Liver (tissue), 9 donors: ENCODE results near the gene MEGF11. TPM values are rescaled to one million over a fixed set of nuclear protein-coding genes. Genes with fewer than 3 reads are reported as not detected.

Experiments
- DNase-seq: peaks from one replicate; pipeline ENCODE4 v3.0.0-alpha.2; 2017; ENCODE audit warnings: low spot score
- H3K27ac ChIP-seq, 2 donors: one replicate each; pipeline ENCODE4 v1.7.0; 2013; ENCODE audit warnings: inconsistent platforms in 2 of 2, low read length in 2 of 2, control low read depth in 1 of 2, low read depth in 1 of 2, mild to moderate bottlenecking in 1 of 2
- H3K27me3 ChIP-seq, 4 donors: one replicate each; pipeline versions ENCODE4 v1.6.1 to v1.7.0; 2013; ENCODE audit warnings: low read length in 3 of 4, inconsistent platforms in 1 of 4, mild to moderate bottlenecking in 1 of 4, moderate library complexity in 1 of 4; ENCODE audit not compliant: control insufficient read depth in 4 of 4, insufficient read depth in 4 of 4
- H3K36me3 ChIP-seq, 4 donors: one replicate each; pipeline versions ENCODE4 v1.6.1 to v1.7.0; 2013; ENCODE audit warnings: low read length in 3 of 4, mild to moderate bottlenecking in 3 of 4, low read depth in 1 of 4, moderate library complexity in 1 of 4; ENCODE audit not compliant: control insufficient read depth in 4 of 4, insufficient read depth in 3 of 4
- H3K4me1 ChIP-seq, 4 donors: one replicate each; pipeline versions ENCODE4 v1.6.1 to v1.7.0; 2013; ENCODE audit warnings: low read length in 3 of 4, mild to moderate bottlenecking in 3 of 4, moderate library complexity in 1 of 4; ENCODE audit not compliant: control insufficient read depth in 4 of 4, insufficient read depth in 4 of 4
- H3K4me3 ChIP-seq, 3 donors: one replicate each; pipeline versions ENCODE4 v1.6.1 to v1.7.0; 2013; ENCODE audit warnings: low read length in 3 of 3, control low read depth in 1 of 3, low read depth in 1 of 3, mild to moderate bottlenecking in 1 of 3
- H3K9ac ChIP-seq, 2 donors: one replicate each; pipeline ENCODE4 v1.7.0; 2013; ENCODE audit warnings: low read length in 2 of 2, mild to moderate bottlenecking in 2 of 2, moderate library complexity in 2 of 2, control low read depth in 1 of 2, low read depth in 1 of 2
- H3K9me3 ChIP-seq, 4 donors: one replicate each; pipeline versions ENCODE4 v1.6.1 to v1.7.0; 2013; ENCODE audit warnings: low read length in 3 of 4; ENCODE audit not compliant: control insufficient read depth in 4 of 4
- CTCF ChIP-seq: fragments of 150-350 bp; IDR thresholded peaks from 2 replicates; pipeline ENCODE4 v1.5.1; 2017; ENCODE audit warnings: improper control_type of control experiment, low read depth, low read length; ENCODE audit not compliant: missing input control
- EGR1 ChIP-seq, 2 donors: IDR thresholded peaks; 2 replicates each; pipeline ENCODE4 v1.6.1; 2016 to 2018; ENCODE audit warnings: antibody characterized with exemption in 2 of 2, low read depth in 2 of 2
- FOXA1 ChIP-seq: IDR thresholded peaks from 2 replicates; pipeline ENCODE4 v1.6.1; 2016; ENCODE audit warnings: antibody characterized with exemption
- FOXA2 ChIP-seq: IDR thresholded peaks from 2 replicates; pipeline ENCODE4 v1.6.1; 2016; ENCODE audit warnings: antibody characterized with exemption
- GABPA ChIP-seq, 2 donors: IDR thresholded peaks in 1 of 2; conservative IDR thresholded peaks in 1 of 2; 2 replicates each; pipeline ENCODE4 v1.6.1; 2016; ENCODE audit warnings: antibody characterized with exemption in 2 of 2, mild to moderate bottlenecking in 1 of 2, moderate library complexity in 1 of 2
- HNF4A ChIP-seq, 2 donors: conservative IDR thresholded peaks; 2 replicates each; pipeline ENCODE4 v1.6.1; 2016; ENCODE audit warnings: antibody characterized with exemption in 2 of 2, mild to moderate bottlenecking in 2 of 2
- HNF4G ChIP-seq: IDR thresholded peaks from 2 replicates; pipeline ENCODE4 v1.6.1; 2016; ENCODE audit warnings: antibody characterized with exemption
- JUND ChIP-seq, 2 donors: IDR thresholded peaks; 2 replicates each; pipeline ENCODE4 v1.6.1; 2016; ENCODE audit warnings: antibody characterized with exemption in 2 of 2
- MAX ChIP-seq: IDR thresholded peaks from 2 replicates; pipeline ENCODE4 v1.6.1; 2016; ENCODE audit warnings: antibody characterized with exemption
- NR2F2 ChIP-seq: IDR thresholded peaks from 2 replicates; pipeline ENCODE4 v1.6.1; 2016; ENCODE audit warnings: antibody characterized with exemption
- RAD21 ChIP-seq, 2 donors: IDR thresholded peaks; 2 replicates each; pipeline ENCODE4 v1.6.1; 2016; ENCODE audit warnings: antibody characterized with exemption in 2 of 2, mild to moderate bottlenecking in 2 of 2
- RXRA ChIP-seq, 2 donors: IDR thresholded peaks; 2 replicates each; pipeline ENCODE4 v1.6.1; 2017 to 2018; ENCODE audit warnings: antibody characterized with exemption in 2 of 2, mild to moderate bottlenecking in 1 of 2
- SP1 ChIP-seq: IDR thresholded peaks from 2 replicates; pipeline ENCODE4 v1.6.1; 2018; ENCODE audit warnings: antibody characterized with exemption, mild to moderate bottlenecking
- TAF1 ChIP-seq: conservative IDR thresholded peaks from 2 replicates; pipeline ENCODE4 v1.6.1; 2016; ENCODE audit warnings: antibody characterized with exemption, mild to moderate bottlenecking
- YY1 ChIP-seq: IDR thresholded peaks from 2 replicates; pipeline ENCODE4 v1.6.1; 2016; ENCODE audit warnings: antibody characterized with exemption, mild to moderate bottlenecking
- WGBS: extraction: QIAGEN DNeasy Blood & Tissue Kit; methylation state at CpG from one replicate; pipeline ENCODE4 v1.1.7; 2013; 5-methylcytosine and 5-hydroxymethylcytosine counted together
- polyA plus RNA-seq, 2 donors: library from polyadenylated mRNA; stranded (reverse) in 1 of 2; unstranded in 1 of 2; fragments of 200-250 nt in 1 of 2; fragments of >200 nt in 1 of 2; fragmentation: Nextera tagmentation in 1 of 2; extraction: Ambion mirVana in 1 of 2; gene quantifications; one replicate each; pipeline versions ENCODE4 v1.2.1 to v1.2.3, GENCODE V29; 2013 to 2015
- total RNA-seq, 2 donors: library from RNA; depleted of rRNA; stranded (reverse); fragments of >200 nt; gene quantifications; one replicate each; pipeline ENCODE4 v1.2.3, GENCODE V29; 2014
- TF ChIP-seq, protein P1 (sequence below): IDR thresholded peaks from 2 replicates; pipeline ENCODE4 v1.6.1; 2016; ENCODE audit warnings: antibody characterized with exemption, mild to moderate bottlenecking
- TF ChIP-seq, protein P2 (sequence below): IDR thresholded peaks from 2 replicates; pipeline ENCODE4 v1.6.1; 2016; ENCODE audit warnings: antibody characterized with exemption
- TF ChIP-seq, protein P3 (sequence below): IDR thresholded peaks from 2 replicates; pipeline ENCODE4 v1.6.1; 2016; ENCODE audit warnings: antibody characterized with exemption
- donor health status: healthy.
- donor health status: healthy.
- donor health status: healthy.
- donor health status: healthy.
- donor health status: healthy.

The MEGF11 gene
- total and polyA plus RNA-seq, 4 donors, result under 0.01 to 0.51 (median 0.03) TPM; not detected in 1

DNA sequence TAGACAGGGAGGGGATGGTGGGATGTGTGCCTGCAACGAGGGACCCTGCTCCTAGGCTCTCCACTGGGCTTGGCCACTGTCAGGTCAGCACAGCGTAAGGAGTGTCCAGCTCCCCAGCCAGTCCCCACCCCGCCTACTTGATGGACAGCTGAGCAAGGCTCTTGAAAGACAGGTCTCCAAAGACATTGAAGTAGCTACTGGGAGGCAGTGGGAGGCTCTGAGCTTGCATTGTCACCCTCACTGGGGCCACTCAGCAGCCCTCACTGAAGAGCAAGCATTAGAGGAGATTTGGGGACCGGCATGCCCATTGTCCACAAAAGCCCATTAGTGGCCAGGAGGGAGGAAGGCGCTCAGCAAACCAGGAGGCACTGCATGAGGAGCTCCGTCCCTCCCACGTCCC is 146.5 kb downstream of the MEGF11 start (continued):
- TF ChIP-seq, protein P1, sequence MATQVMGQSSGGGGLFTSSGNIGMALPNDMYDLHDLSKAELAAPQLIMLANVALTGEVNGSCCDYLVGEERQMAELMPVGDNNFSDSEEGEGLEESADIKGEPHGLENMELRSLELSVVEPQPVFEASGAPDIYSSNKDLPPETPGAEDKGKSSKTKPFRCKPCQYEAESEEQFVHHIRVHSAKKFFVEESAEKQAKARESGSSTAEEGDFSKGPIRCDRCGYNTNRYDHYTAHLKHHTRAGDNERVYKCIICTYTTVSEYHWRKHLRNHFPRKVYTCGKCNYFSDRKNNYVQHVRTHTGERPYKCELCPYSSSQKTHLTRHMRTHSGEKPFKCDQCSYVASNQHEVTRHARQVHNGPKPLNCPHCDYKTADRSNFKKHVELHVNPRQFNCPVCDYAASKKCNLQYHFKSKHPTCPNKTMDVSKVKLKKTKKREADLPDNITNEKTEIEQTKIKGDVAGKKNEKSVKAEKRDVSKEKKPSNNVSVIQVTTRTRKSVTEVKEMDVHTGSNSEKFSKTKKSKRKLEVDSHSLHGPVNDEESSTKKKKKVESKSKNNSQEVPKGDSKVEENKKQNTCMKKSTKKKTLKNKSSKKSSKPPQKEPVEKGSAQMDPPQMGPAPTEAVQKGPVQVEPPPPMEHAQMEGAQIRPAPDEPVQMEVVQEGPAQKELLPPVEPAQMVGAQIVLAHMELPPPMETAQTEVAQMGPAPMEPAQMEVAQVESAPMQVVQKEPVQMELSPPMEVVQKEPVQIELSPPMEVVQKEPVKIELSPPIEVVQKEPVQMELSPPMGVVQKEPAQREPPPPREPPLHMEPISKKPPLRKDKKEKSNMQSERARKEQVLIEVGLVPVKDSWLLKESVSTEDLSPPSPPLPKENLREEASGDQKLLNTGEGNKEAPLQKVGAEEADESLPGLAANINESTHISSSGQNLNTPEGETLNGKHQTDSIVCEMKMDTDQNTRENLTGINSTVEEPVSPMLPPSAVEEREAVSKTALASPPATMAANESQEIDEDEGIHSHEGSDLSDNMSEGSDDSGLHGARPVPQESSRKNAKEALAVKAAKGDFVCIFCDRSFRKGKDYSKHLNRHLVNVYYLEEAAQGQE, result no peak
- TF ChIP-seq RXRA (IDR thresholded peaks at IDR 0.05), result no peak

DNA sequence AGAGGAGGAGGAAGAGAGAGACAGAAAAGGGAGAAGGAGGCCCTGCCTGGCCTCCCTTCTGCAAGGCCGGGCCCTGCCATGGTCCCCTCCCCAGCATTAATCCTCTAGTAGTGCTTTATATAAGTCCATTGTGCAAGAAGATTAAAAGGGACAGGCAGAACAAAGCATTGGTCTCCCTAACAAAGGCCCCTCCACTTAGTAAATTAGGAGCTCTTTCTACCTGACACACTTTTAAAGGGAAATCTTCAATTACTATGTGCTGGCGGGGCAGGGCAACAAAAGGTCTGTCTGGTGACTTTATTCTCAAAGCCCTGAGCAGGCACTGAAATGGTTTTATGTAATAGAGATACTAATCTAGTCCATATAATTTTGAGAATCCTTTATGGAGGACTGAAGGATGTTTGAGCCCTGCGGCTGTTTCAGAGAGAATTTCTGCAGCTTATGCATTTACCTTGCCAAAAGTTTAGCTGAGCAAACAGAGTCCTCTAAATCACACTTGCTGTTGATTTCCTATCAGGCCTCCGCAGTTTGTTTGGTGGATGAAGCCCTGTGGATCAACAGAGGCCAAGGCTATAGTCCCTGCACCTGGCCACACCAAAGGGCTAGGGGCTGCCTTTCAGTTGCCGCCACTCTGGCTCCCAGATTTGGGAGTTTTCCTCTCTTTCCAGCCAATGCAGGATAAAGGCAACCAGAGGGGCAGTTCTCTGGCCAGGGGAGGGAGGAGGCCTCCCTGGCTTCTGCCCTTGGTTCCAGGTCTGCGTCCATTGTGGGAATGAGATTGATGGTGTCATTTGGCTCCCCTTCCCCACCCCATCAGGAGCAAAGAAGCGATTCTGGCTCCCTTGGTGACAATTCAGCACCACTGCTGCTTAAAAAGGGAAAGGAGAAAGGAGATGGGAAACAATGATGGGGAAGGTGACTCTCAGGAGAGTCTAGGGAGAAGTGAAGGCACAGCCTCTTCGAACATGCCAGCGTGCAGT is 148.0 kb downstream of the MEGF11 start:
- Histone ChIP-seq H3K4me3 (no peak overlapping the region), H3K9me3 (no peaks in the 10 kb centered on the region), H3K9ac (no peak overlapping the region), H3K4me1 (no peaks in the 10 kb centered on the region), H3K36me3 (no peaks in the 10 kb centered on the region), H3K27me3 (no peaks in the 10 kb centered on the region), H3K27ac (no peak overlapping the region)
- 89% methylated on average over 9 of the region's 9 CpGs for WGBS
- DNase-seq, result no peak
- no peak for TF ChIP-seq RXRA (IDR thresholded peaks at IDR 0.05)
- no peak for TF ChIP-seq JUND (IDR thresholded peaks at IDR 0.05)
- TF ChIP-seq HNF4A (conservative IDR thresholded peaks at IDR 0.05), result no peak
- no peak for TF ChIP-seq MAX
- no peak for TF ChIP-seq YY1
- no peak for TF ChIP-seq CTCF
- TF ChIP-seq GABPA (IDR thresholded peaks at IDR 0.05 in 1 of 2, conservative IDR thresholded peaks at IDR 0.05 in 1 of 2), result no peak
- TF ChIP-seq EGR1 (IDR thresholded peaks at IDR 0.05; ENCODE audit: low read depth in 2 of 2), result no peak
- no peak for TF ChIP-seq NR2F2
- TF ChIP-seq, protein P1, result no peak
- no peak for TF ChIP-seq SP1
- TF ChIP-seq TAF1, result no peak
- TF ChIP-seq, protein P2, sequence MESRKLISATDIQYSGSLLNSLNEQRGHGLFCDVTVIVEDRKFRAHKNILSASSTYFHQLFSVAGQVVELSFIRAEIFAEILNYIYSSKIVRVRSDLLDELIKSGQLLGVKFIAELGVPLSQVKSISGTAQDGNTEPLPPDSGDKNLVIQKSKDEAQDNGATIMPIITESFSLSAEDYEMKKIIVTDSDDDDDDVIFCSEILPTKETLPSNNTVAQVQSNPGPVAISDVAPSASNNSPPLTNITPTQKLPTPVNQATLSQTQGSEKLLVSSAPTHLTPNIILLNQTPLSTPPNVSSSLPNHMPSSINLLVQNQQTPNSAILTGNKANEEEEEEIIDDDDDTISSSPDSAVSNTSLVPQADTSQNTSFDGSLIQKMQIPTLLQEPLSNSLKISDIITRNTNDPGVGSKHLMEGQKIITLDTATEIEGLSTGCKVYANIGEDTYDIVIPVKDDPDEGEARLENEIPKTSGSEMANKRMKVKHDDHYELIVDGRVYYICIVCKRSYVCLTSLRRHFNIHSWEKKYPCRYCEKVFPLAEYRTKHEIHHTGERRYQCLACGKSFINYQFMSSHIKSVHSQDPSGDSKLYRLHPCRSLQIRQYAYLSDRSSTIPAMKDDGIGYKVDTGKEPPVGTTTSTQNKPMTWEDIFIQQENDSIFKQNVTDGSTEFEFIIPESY, result no peak
- TF ChIP-seq, protein P3, sequence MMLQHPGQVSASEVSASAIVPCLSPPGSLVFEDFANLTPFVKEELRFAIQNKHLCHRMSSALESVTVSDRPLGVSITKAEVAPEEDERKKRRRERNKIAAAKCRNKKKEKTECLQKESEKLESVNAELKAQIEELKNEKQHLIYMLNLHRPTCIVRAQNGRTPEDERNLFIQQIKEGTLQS, result no peak
- TF ChIP-seq RAD21 (IDR thresholded peaks at IDR 0.05), result no peak
- TF ChIP-seq HNF4G, result no peak
- TF ChIP-seq FOXA1, result no peak
- no peak for TF ChIP-seq FOXA2
